Islet of Langerhans (tissue), 1 donor: ENCODE measurements around the gene CCT5.

Experiments used
- FAIRE-seq: peaks from one replicate; lab custom pipeline; 2011; peaks lifted over from hg19 to GRCh38; lab: Jason Lieb, UNC

The CCT5 gene

GRCh38 chr5:10249948-10250805 lies at the start of gene CCT5:
TSS of gene CCT5 (plus strand) at chr5:10250280. CDS start at chr5:10250341, 61 bp downstream.
- FAIRE-seq, result peak; percentile 47

- FAIRE-seq, result no peak
Observed at GRCh38 chr5:10201223-10201868, 48.7 kb upstream of the CCT5 start.

GRCh38 chr5:10202089-10202910 lies 47.8 kb upstream of the CCT5 start:
- FAIRE-seq, result no peak

- no peak for FAIRE-seq
Observed at GRCh38 chr5:10209004-10209403, 41.1 kb upstream of the CCT5 start.

GRCh38 chr5:10213316-10213715 lies 36.8 kb upstream of the CCT5 start:
- FAIRE-seq, result peak; percentile 97

- no peak for FAIRE-seq
Observed at GRCh38 chr5:10214041-10214440, 36.0 kb upstream of the CCT5 start.

GRCh38 chr5:10215366-10215765 lies 34.7 kb upstream of the CCT5 start:
- no peak for FAIRE-seq

GRCh38 chr5:10216107-10216506 lies 34.0 kb upstream of the CCT5 start:
- no peak for FAIRE-seq

- FAIRE-seq, result no peak
Observed at GRCh38 chr5:10218658-10219057, 31.4 kb upstream of the CCT5 start.

- no peak for FAIRE-seq
Observed at GRCh38 chr5:10219068-10219467, 31.0 kb upstream of the CCT5 start.

DNA sequence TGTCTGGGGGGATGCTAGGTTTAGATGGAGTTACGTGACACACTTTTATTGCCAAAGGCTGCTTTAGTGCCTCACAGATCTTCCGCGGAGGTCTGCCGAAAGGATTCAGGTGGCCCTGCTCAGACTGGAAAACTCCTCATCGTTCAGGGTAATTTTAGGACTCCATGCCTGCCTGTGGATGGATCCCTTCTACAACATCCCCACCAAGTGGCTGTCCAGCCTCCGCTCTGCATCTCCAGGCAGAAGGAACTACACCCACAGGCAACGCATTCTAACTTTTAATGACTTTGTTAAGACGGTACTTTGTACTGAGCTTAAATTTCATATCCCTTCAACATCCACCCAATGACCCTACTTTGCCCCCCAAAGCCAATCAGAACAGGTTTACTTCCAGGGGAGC lies 29.8 kb upstream of the CCT5 start:
- FAIRE-seq, result no peak

- no peak for FAIRE-seq
Observed at GRCh38 chr5:10222326-10222725, 27.8 kb upstream of the CCT5 start.

DNA sequence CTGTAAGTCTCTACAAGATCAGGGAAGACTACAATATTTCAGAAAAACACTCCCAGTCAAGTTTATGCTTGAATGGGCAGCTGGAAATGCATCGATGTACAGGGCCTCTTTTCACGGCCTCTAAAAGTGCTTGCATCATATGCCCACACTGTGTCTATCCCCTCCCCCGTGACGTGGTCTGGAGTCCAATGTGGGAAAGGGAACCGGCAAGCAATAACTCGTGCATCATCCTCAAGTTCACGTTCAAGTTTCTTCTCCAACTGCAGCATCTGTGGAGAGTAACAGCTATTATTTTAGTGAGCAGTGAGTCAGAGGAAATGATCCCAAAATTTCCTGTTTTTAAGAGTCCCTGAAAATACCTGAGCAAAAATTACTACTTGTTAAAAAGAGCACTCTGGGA lies 22.7 kb upstream of the CCT5 start:
- FAIRE-seq, result no peak

GRCh38 chr5:10228288-10228687 lies 21.8 kb upstream of the CCT5 start:
- no peak for FAIRE-seq

DNA sequence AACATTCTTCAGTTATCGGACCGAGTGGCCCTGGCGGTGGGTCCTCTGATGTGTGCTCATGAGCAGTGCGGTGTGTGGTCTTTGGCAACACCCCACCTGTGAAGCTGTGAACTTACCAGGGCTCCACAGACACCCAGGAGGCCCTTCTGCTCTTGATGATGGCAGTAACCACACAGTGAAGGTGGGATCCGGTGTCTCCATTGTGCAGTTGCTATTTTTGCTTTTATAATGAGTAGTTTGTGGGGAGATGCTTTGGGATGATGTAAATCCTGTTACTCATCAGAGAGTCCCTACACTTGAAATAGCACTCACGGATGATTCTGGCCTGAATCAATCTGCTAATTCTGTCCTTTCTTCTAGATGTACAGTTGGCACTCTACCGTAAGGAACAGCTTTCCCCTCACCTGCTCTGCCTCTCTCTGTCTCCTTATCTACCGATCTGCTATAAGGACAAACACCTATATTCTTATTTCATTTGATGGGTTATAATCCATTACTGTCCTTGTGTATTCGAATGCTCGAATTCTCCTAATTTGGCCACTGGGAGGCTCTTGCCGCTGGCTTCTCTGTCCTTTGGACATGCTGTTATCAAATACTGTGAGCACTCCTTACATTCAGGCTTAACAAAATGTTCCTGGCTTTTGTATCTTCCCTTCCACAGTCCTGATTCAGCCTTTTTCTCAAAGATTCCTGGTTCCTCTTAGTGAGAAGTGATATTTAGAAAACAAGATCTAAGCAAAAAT lies 20.6 kb upstream of the CCT5 start:
- no peak for FAIRE-seq

DNA sequence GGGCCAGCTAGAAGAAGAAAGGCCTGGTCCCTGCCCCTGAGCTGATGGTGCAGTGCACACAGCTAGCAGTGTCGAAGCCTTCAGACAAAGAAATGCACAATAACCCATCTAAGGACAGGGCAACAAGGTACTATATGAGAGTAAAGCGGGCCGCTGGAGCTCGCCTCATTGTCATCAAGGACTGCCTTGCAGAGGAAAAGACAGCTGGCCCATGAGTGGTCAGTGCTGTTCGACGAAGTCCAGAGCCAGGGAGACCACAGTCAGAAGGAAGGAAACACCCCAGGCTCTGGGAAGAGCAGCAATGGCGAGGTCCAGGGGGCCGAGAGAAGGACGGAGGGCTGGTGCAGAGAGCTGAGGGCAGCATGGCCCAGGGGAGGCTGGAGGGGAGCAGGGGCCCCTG lies 17.7 kb upstream of the CCT5 start:
- FAIRE-seq, result no peak

DNA sequence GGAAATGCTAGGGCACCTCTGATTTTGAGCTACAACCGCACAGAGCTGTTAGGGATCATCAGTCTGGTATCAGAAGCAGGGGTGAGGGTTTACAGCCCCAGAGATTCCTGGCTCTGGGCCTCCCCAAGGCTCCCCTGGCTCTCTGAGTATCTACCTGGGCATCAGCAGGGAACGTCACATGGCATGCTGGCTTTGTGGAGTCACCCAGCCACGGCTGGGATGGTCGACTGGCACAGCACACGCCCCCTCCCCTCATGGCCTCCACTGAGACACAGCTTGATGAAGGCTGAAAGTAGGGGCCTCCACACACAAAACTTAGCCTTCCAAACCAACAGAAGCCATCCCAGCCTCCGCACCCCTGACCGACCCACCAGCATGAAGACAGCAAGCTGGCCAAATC lies 17.1 kb upstream of the CCT5 start:
- no peak for FAIRE-seq

DNA sequence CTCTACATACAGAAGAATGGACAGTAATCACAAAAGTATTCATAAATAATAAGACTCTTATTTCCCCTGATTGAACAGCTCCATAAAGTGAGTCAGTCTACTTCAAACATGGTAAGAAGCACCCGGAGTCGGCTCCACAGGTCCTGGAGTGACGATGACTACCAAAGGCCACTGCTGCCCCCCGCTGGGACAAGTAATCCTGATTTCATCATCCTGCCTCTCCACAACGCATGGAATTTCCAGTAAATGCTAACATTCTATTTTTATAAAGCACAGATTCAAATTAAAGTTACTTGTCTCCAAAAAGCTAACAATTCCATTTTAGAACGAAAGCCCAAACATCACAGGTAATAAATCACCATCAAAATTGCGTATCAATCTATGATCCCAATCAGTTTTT lies 16.6 kb upstream of the CCT5 start:
- no peak for FAIRE-seq

DNA sequence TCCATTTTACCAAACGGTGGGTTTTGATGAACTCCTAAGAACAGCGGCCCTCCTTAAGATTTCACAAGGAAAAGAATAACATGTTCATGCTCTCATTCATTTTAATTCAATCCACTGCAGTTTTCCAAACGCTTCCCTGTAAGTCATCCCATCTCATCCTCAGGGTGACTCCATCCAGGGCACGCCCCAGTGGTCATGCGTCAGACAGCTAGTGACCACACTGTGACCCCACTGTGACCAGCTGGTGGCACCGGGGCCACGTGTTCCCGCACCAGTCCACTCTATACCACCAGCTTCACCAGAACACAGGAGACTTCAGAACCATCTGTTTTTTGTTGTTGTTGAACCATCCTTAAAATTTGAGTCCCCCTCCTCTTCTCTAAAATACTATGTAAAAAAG lies 14.7 kb upstream of the CCT5 start:
- FAIRE-seq, result no peak

GRCh38 chr5:10243660-10244240 lies 6.3 kb upstream of the CCT5 start:
- no peak for FAIRE-seq

DNA sequence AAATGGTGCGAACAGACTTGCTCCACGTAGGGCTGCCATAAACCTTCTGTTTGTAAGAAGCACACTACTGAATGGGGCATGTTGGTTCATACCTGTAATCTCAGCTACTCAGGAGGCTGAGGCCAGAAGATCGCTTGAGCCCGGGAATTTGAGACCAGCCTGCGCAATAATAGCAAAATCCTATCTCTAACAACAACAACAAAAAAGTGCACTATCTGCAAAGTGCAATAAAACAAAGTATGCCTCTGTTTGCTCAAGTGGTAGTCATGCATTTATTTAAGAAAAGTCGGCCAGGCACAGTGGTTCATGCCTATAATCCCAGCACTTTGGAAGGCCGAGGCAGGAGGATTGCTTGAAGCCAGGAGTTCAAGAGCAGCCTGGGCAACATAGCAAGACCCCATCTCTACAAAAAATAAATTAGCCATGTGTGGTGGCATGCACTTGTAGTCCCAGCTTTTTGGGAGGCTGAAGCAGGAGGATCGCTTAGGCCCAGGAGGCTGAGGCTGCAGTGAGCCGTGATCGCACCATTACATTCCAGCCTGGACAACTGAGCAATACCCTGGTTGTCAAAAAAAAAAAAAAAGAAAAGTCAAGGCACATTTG lies 5.6 kb upstream of the CCT5 start:
- FAIRE-seq, result no peak
